H9 (cell line): ENCODE results near the gene PPP3CA. TPM values are rescaled to one million over a fixed set of nuclear protein-coding genes. Genes with fewer than 3 reads are reported as not detected.

Source experiments
- DNase-seq: peaks from one replicate; pipeline ENCODE4 v3.0.0-alpha.2; 2017
- H2AFZ ChIP-seq: one replicate; pipeline ENCODE4 v1.6.1; 2013; ENCODE audit warnings: mild to moderate bottlenecking, low read length, control low read depth, moderate library complexity
- H2AK5ac ChIP-seq: 2 replicates; pipeline ENCODE4 v1.6.1; 2013; ENCODE audit warnings: low read length, control low read depth, mixed read lengths; ENCODE audit not compliant: insufficient read length
- H2BK120ac ChIP-seq: one replicate; pipeline ENCODE4 v1.6.1; 2013; ENCODE audit warnings: low read depth, mild to moderate bottlenecking, low read length, control low read depth, inconsistent platforms; ENCODE audit not compliant: poor library complexity, severe bottlenecking
- H2BK12ac ChIP-seq: 2 replicates; pipeline ENCODE4 v1.6.1; 2013; ENCODE audit warnings: low read length, control low read depth, mixed read lengths, low read depth; ENCODE audit not compliant: insufficient read length
- H2BK15ac ChIP-seq: 2 replicates; pipeline ENCODE4 v1.6.1; 2013; ENCODE audit warnings: low read depth, low read length, control low read depth
- H2BK20ac ChIP-seq: one replicate; pipeline ENCODE4 v1.6.1; 2013; ENCODE audit warnings: low read depth, mild to moderate bottlenecking, low read length, control low read depth, inconsistent platforms; ENCODE audit not compliant: poor library complexity, severe bottlenecking
- H2BK5ac ChIP-seq: 2 replicates; pipeline ENCODE4 v1.6.1; 2013; ENCODE audit warnings: low read length, control low read depth, mixed read lengths; ENCODE audit not compliant: insufficient read length
- H3K14ac ChIP-seq: 2 replicates; pipeline ENCODE4 v1.6.1; 2013; ENCODE audit warnings: low read length, control low read depth; ENCODE audit not compliant: insufficient read depth
- H3K18ac ChIP-seq: 2 replicates; pipeline ENCODE4 v1.6.1; 2013; ENCODE audit warnings: low read depth, mild to moderate bottlenecking, mixed read lengths, low read length, control low read depth; ENCODE audit not compliant: insufficient read length
- H3K23ac ChIP-seq: 2 replicates; pipeline ENCODE4 v1.6.1; 2013; ENCODE audit warnings: low read length, control low read depth, mixed read lengths, low read depth; ENCODE audit not compliant: insufficient read length
- H3K23me2 ChIP-seq: 2 replicates; pipeline ENCODE4 v1.6.1; 2013; ENCODE audit warnings: low read depth, mild to moderate bottlenecking, mixed read lengths, low read length, control low read depth; ENCODE audit not compliant: insufficient read length, poor library complexity, severe bottlenecking
- H3K27ac ChIP-seq: 2 replicates; pipeline ENCODE4 v1.5.1; 2013; ENCODE audit warnings: low read length, control low read depth, mixed read lengths, low read depth; ENCODE audit not compliant: insufficient read length
- H3K27me3 ChIP-seq: 2 replicates; pipeline ENCODE4 v1.6.1; 2013; ENCODE audit warnings: low read length, control low read depth, inconsistent platforms; ENCODE audit not compliant: insufficient read depth
- H3K4ac ChIP-seq: 2 replicates; pipeline ENCODE4 v1.6.1; 2013; ENCODE audit warnings: low read depth, mild to moderate bottlenecking, control low read depth, inconsistent platforms, low read length, moderate library complexity
- H3K4me1 ChIP-seq: 2 replicates; pipeline ENCODE4 v1.6.1; 2013; ENCODE audit warnings: low read length, control low read depth, inconsistent platforms; ENCODE audit not compliant: insufficient read depth
- H3K4me2 ChIP-seq: 2 replicates; pipeline ENCODE4 v1.6.1; 2013; ENCODE audit warnings: low read length, control low read depth, mixed read lengths; ENCODE audit not compliant: insufficient read length, insufficient read depth
- H3K56ac ChIP-seq: 2 replicates; pipeline ENCODE4 v1.6.1; 2013; ENCODE audit warnings: low read depth, mild to moderate bottlenecking, mixed read lengths, low read length, control low read depth; ENCODE audit not compliant: insufficient read length
- H3K79me1 ChIP-seq: 2 replicates; pipeline ENCODE4 v1.6.1; 2013; ENCODE audit warnings: low read depth, mild to moderate bottlenecking, moderate library complexity, low read length, control low read depth, inconsistent platforms; ENCODE audit not compliant: insufficient read depth, poor library complexity, severe bottlenecking
- H3K79me2 ChIP-seq: 2 replicates; pipeline ENCODE4 v1.6.1; 2013; ENCODE audit warnings: low read length, control low read depth, inconsistent platforms; ENCODE audit not compliant: insufficient read depth
- H3K9ac ChIP-seq: 2 replicates; pipeline ENCODE4 v1.6.1; 2013; ENCODE audit warnings: low read length, control low read depth, mixed read lengths; ENCODE audit not compliant: insufficient read length; ENCODE audit errors: extremely low read depth
- H3K9me3 ChIP-seq: one replicate; pipeline ENCODE4 v1.6.1; 2013; ENCODE audit warnings: low read depth, low read length, inconsistent platforms; ENCODE audit not compliant: control insufficient read depth
- H3T11ph ChIP-seq: one replicate; pipeline ENCODE4 v1.6.1; 2013; ENCODE audit warnings: mild to moderate bottlenecking, low read length, control low read depth, inconsistent platforms
- H4K20me1 ChIP-seq: one replicate; pipeline ENCODE4 v1.6.1; 2013; ENCODE audit not compliant: control insufficient read depth, insufficient read length, insufficient read depth
- H4K5ac ChIP-seq: 2 replicates; pipeline ENCODE4 v1.6.1; 2013; ENCODE audit warnings: low read depth, mild to moderate bottlenecking, mixed read lengths, low read length, control low read depth; ENCODE audit not compliant: insufficient read length
- H4K8ac ChIP-seq: replicated peaks from 2 replicates; pipeline ENCODE4 v1.6.1; 2013; ENCODE audit warnings: low read length, control low read depth, mixed read lengths, low read depth; ENCODE audit not compliant: insufficient read length
- H4K91ac ChIP-seq: 2 replicates; pipeline ENCODE4 v1.6.1; 2013; ENCODE audit warnings: low read depth, mild to moderate bottlenecking, moderate library complexity, mixed read lengths, low read length, control low read depth; ENCODE audit not compliant: insufficient read length
- H3K27ac Mint-ChIP-seq, 3 experiments: 2 replicates in 2 of 3; 3 replicates in 1 of 3; pipeline ENCODE4 v1.8.0; 2020 to 2021; ENCODE audit warnings: mixed read lengths in 3 of 3, mild to moderate bottlenecking in 1 of 3, moderate library complexity in 1 of 3
- H3K27me3 Mint-ChIP-seq: 2 replicates; pipeline ENCODE4 v1.8.0; 2021; ENCODE audit warnings: low read depth, mild to moderate bottlenecking, moderate library complexity, mixed read lengths
- H3K36me3 Mint-ChIP-seq, 3 experiments: 2 replicates in 2 of 3; 3 replicates in 1 of 3; pipeline ENCODE4 v1.8.0; 2020 to 2021; ENCODE audit warnings: low read depth in 3 of 3, mixed read lengths in 3 of 3; ENCODE audit not compliant: insufficient read depth in 1 of 3
- H3K4me1 Mint-ChIP-seq, 2 experiments: 2 replicates each; pipeline ENCODE4 v1.8.0; 2020; ENCODE audit warnings: mixed read lengths in 2 of 2
- H3K4me3 Mint-ChIP-seq, 2 experiments: 2 replicates in 1 of 2; 3 replicates in 1 of 2; pipeline ENCODE4 v1.8.0; 2020 to 2021; ENCODE audit warnings: mild to moderate bottlenecking in 2 of 2, mixed read lengths in 2 of 2, moderate library complexity in 1 of 2
- H3K9me3 Mint-ChIP-seq, 2 experiments: 2 replicates in 1 of 2; 3 replicates in 1 of 2; pipeline ENCODE4 v1.8.0; 2020; ENCODE audit warnings: mild to moderate bottlenecking in 2 of 2, mixed read lengths in 2 of 2, moderate library complexity in 1 of 2
- CTCF ChIP-seq: fragments of 200-600 bp; sonication (generic); conservative IDR thresholded peaks from 3 replicates; pipeline ENCODE4 v1.8.0; 2021; ENCODE audit warnings: antibody characterized with exemption, mild to moderate bottlenecking
- WGBS: extraction: QIAGEN DNeasy Blood & Tissue Kit; methylation state at CpG from one replicate; pipeline ENCODE4 v1.1.7; 2013; ENCODE audit warnings: missing lambda C conversion rate, low lambda C conversion rate, mixed read lengths; ENCODE audit not compliant: insufficient read length; ENCODE audit errors: extremely low coverage; 5-methylcytosine and 5-hydroxymethylcytosine counted together
- total RNA-seq: library from RNA; stranded (reverse); gene quantifications from 2 replicates; pipeline ENCODE4 v1.2.1, GENCODE V29; 2021

PPP3CA gene
- total RNA-seq, 1 experiment from 2014 or later: 16.8 TPM

DNA sequence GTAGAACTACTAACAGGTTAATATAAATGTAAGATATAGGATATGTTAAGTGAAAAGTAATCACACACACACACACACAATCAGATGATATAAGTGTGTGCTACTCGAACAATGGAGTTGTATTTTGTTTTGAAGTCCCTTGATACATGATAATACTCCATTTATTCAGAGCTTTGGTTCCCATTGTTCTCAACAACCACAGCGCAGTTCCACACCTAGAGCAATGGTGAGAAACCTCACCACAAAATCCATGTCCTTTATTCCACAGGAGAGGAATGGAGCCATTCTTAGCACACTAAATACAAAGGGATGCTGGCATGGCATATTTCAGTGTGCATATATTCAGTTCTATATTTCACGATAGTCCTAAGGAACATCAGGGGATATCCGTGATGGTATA lies 139.2 kb downstream of the PPP3CA start:
- Histone ChIP-seq H2AK5ac (no peak overlapping the region), H4K91ac (no peak overlapping the region), H2BK20ac (no peak overlapping the region), H3K23ac (no peak overlapping the region), H3K18ac (no peak overlapping the region), H3T11ph (no peak overlapping the region), H4K8ac (no peak overlapping the region), H3K4me2 (no peak overlapping the region), H2BK12ac (no peak overlapping the region), H2AFZ (no peak overlapping the region), H3K9ac (no peak overlapping the region), H2BK15ac (no peak overlapping the region), H3K4ac (no peak overlapping the region), H3K14ac (no peak overlapping the region), H3K79me1 (no peaks in the 10 kb centered on the region), H4K5ac (no peak overlapping the region), H3K23me2 (no peaks in the 10 kb centered on the region), H3K27me3 (no peaks in the 10 kb centered on the region), H3K4me1 (peaks cover 2% of the 10 kb centered on the region; the same call in 1 of the 2 replicates), H2BK120ac (no peak overlapping the region), H2BK5ac (no peak overlapping the region), H3K79me2 (no peaks in the 10 kb centered on the region; the same call in 1 of the 2 replicates), H3K56ac (no peak overlapping the region), H3K27ac (no peak overlapping the region), H3K9me3 (no peaks in the 10 kb centered on the region), H4K20me1 (no peaks in the 10 kb centered on the region)
- Mint-ChIP-seq H3K4me1 (peaks cover 28 to 38% of the 10 kb centered on the region in 2 experiments), H3K4me3 (no peak overlapping the region), H3K36me3 (no peaks in the 10 kb centered on the region; a peak in 1 of 7 replicates), H3K27me3 (no peaks in the 10 kb centered on the region), H3K27ac (no peak overlapping the region), H3K9me3 (no peaks in the 10 kb centered on the region)
- no peak for TF ChIP-seq CTCF
- no CpG with 5 or more reads among the region's 4 CpGs for WGBS
- no peak for DNase-seq
